Parathyroid adenoma (tissue), 2 donors: ENCODE data around the gene EPC2.

Experiments used
- H2AFZ ChIP-seq: fragments of 300-600 bp; sonication (generic); one replicate; pipeline ENCODE4 v1.7.0; 2017; ENCODE audit warnings: antibody characterized with exemption, mild to moderate bottlenecking
- H3K27ac ChIP-seq: fragments of 300-600 bp; sonication (generic); one replicate; pipeline ENCODE4 v1.7.0; 2017
- H3K27me3 ChIP-seq: fragments of 300-600 bp; sonication (generic); one replicate; pipeline ENCODE4 v1.7.0; 2017; ENCODE audit warnings: low read length; ENCODE audit not compliant: control insufficient read depth, insufficient read depth
- H3K36me3 ChIP-seq: fragments of 300-600 bp; sonication (generic); one replicate; pipeline ENCODE4 v1.7.0; 2017; ENCODE audit warnings: low read length; ENCODE audit not compliant: control insufficient read depth, insufficient read depth
- H3K4me1 ChIP-seq: fragments of 300-600 bp; sonication (generic); one replicate; pipeline ENCODE4 v1.7.0; 2017; ENCODE audit warnings: control low read depth
- H3K4me2 ChIP-seq: fragments of 300-600 bp; sonication (generic); one replicate; pipeline ENCODE4 v1.7.0; 2017; ENCODE audit warnings: low read length
- H3K4me3 ChIP-seq: fragments of 300-600 bp; sonication (generic); one replicate; pipeline ENCODE4 v1.7.0; 2017; ENCODE audit warnings: low read depth, low read length
- H3K79me2 ChIP-seq: fragments of 300-600 bp; sonication (generic); one replicate; pipeline ENCODE4 v1.7.0; 2017; ENCODE audit warnings: control low read depth
- H3K9ac ChIP-seq: fragments of 300-600 bp; sonication (generic); one replicate; pipeline ENCODE4 v1.7.0; 2017; ENCODE audit warnings: mild to moderate bottlenecking
- H3K9me3 ChIP-seq: fragments of 300-600 bp; sonication (generic); one replicate; pipeline ENCODE4 v1.7.0; 2017; ENCODE audit warnings: low read length; ENCODE audit not compliant: control insufficient read depth
- CTCF ChIP-seq: fragments of 300-600 bp; sonication (generic); IDR thresholded peaks from one replicate; pipeline ENCODE4 v1.7.0; 2017; ENCODE audit warnings: antibody characterized with exemption, mild to moderate bottlenecking
- donor health status: primary hyperparathyroidism.

EPC2 gene

GRCh38 chr2:148812306-148812705, 167.8 kb downstream of the EPC2 start:
- Histone ChIP-seq H3K36me3 (no peaks in the 10 kb centered on the region), H2AFZ (no peak overlapping the region), H3K79me2 (no peaks in the 10 kb centered on the region), H3K9ac (no peak overlapping the region), H3K27ac (no peak overlapping the region), H3K9me3 (no peaks in the 10 kb centered on the region), H3K4me2 (no peak overlapping the region), H3K4me3 (no peak overlapping the region), H3K4me1 (peaks cover 2% of the 10 kb centered on the region), H3K27me3 (no peaks in the 10 kb centered on the region)
- TF ChIP-seq CTCF: no peak

GRCh38 chr2:148813603-148814065, 169.1 kb downstream of the EPC2 start:
- Histone ChIP-seq H3K27ac (no peak overlapping the region), H3K36me3 (no peaks in the 10 kb centered on the region), H3K27me3 (no peaks in the 10 kb centered on the region), H3K4me1 (peaks cover 2% of the 10 kb centered on the region), H3K79me2 (no peaks in the 10 kb centered on the region), H3K9me3 (no peaks in the 10 kb centered on the region), H3K9ac (no peak overlapping the region), H3K4me3 (no peak overlapping the region), H2AFZ (no peak overlapping the region), H3K4me2 (no peak overlapping the region)
- TF ChIP-seq CTCF: no peak

- no peak overlapping the region for H3K4me2 ChIP-seq
- no peaks in the 10 kb centered on the region for H3K27me3 ChIP-seq
- TF ChIP-seq CTCF: no peak
- no peak overlapping the region for H3K9ac ChIP-seq
- H2AFZ ChIP-seq: peak overlapping the region; percentile 42
- no peak overlapping the region for H3K27ac ChIP-seq
- H3K4me1 ChIP-seq: peaks cover 2% of the 10 kb centered on the region
- no peaks in the 10 kb centered on the region for H3K79me2 ChIP-seq
- H3K36me3 ChIP-seq: no peaks in the 10 kb centered on the region
- H3K9me3 ChIP-seq: no peaks in the 10 kb centered on the region
- H3K4me3 ChIP-seq: no peak overlapping the region
These were observed 169.8 kb downstream of the EPC2 start for GRCh38 chr2:148814143-148814859.

GRCh38 chr2:148814860-148815419, 170.4 kb downstream of the EPC2 start:
- H3K27ac ChIP-seq: no peak overlapping the region

More at GRCh38 chr2:148814860-148815419, 170.4 kb downstream of the EPC2 start:
- H3K4me1 ChIP-seq: peaks cover 2% of the 10 kb centered on the region
- no peak overlapping the region for H3K4me3 ChIP-seq
- TF ChIP-seq CTCF: no peak
- H3K4me2 ChIP-seq: no peak overlapping the region
- no peak overlapping the region for H3K9ac ChIP-seq
- H3K36me3 ChIP-seq: no peaks in the 10 kb centered on the region
- no peaks in the 10 kb centered on the region for H3K27me3 ChIP-seq
- H3K9me3 ChIP-seq: no peaks in the 10 kb centered on the region
- no peaks in the 10 kb centered on the region for H3K79me2 ChIP-seq
- peak overlapping the region; percentile 42 for H2AFZ ChIP-seq
